ENCODE results near the gene OXSR1.
"Not testable (repeated sequence)": the region's sequence is repeated elsewhere in the genome, so short reads cannot be mapped to it uniquely, and the experiment has no call there.

Gene OXSR1

DNA sequence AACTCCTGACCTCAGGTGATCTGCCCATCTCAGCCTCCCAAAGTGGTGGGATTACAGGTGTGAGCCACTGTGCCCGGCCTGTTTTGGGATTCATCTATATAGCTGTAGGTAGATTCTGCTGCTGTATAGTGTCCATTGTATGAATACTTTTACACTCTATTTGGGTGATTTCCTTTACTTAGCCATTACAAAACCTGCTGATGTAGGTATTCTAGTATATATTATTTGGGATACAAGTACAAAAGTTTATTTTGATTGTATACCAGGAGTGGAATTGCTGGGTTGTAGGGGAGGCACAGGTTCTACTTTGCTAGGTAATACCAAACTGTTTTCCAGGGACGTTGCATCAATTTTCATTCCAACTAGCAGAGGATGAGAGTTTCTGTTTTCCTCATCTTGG, 9.5 kb upstream of the OXSR1 start:
- no peak for DNase-seq (ENCODE audit: extremely low read depth, low read depth)
- TF ChIP-seq, protein P1, sequence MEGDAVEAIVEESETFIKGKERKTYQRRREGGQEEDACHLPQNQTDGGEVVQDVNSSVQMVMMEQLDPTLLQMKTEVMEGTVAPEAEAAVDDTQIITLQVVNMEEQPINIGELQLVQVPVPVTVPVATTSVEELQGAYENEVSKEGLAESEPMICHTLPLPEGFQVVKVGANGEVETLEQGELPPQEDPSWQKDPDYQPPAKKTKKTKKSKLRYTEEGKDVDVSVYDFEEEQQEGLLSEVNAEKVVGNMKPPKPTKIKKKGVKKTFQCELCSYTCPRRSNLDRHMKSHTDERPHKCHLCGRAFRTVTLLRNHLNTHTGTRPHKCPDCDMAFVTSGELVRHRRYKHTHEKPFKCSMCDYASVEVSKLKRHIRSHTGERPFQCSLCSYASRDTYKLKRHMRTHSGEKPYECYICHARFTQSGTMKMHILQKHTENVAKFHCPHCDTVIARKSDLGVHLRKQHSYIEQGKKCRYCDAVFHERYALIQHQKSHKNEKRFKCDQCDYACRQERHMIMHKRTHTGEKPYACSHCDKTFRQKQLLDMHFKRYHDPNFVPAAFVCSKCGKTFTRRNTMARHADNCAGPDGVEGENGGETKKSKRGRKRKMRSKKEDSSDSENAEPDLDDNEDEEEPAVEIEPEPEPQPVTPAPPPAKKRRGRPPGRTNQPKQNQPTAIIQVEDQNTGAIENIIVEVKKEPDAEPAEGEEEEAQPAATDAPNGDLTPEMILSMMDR (IDR thresholded peaks at IDR 0.05; ENCODE audit: low read depth, low read length): no peak

DNA sequence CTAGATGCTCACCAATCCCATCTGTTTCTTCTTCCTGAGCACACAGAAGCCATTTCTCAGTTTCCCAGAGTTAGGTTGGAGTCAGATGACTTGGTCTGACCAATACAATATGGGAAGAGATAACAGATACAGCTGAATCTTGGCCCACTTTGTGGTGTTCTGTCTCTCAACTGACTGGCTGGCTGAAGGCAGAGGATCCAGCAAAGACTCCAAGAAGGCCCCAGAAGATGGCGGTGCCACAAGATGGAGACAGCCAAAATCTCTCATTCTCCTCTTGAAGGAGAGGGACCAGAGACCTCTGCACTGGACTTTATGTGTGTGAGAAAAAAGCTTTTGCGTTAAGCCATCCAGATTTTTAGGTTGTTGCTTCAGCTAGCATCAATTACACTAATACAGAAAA, 8.2 kb upstream of the OXSR1 start:
- TF ChIP-seq, protein P1 (IDR thresholded peaks at IDR 0.05; ENCODE audit: low read depth, low read length): no peak
- no peak for DNase-seq (ENCODE audit: extremely low read depth, low read depth)

DNA sequence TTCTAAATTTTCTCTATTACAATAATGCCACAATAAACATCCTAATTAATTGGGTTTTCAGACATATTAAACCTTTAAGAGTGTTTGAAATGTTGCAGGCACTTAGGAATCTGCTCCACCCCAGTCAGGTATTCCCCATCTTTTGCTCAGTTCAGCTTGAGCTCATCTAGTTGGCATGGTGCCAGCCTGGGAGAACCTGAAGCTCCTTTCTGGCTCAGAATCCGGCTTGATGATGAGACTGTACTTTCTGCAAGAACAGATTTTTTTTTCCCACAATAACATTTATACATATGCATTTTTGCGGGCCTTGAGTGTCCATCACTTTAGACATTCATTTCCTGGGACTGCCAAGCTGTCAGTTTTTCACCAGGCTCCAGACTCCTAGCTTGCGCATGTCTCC, 7.7 kb upstream of the OXSR1 start:
- no peak for DNase-seq (ENCODE audit: extremely low read depth, low read depth)
- TF ChIP-seq, protein P1 (IDR thresholded peaks at IDR 0.05; ENCODE audit: low read depth, low read length): no peak

DNA sequence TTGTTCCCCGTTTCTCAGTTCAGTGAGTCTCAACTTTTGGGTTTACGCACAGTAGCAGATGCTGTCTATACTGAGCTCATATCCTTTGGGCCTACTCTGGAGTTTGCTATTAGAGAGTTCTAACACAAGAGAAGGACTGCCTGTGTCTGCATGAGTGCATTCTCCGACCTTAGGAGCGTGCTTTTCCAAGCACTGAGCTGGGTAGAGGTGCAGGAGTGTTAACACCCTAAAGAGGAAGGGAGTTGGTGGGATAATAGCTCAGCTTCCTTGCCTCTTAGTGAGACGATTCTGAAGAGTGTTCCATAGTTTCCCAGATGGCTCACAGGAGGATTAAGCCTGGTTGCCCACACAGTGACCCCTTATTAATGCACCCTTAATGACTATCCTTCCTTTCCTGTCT, 6.9 kb upstream of the OXSR1 start:
- TF ChIP-seq, protein P1 (IDR thresholded peaks at IDR 0.05; ENCODE audit: low read depth, low read length): no peak
- no peak for DNase-seq (ENCODE audit: extremely low read depth, low read depth)

DNA sequence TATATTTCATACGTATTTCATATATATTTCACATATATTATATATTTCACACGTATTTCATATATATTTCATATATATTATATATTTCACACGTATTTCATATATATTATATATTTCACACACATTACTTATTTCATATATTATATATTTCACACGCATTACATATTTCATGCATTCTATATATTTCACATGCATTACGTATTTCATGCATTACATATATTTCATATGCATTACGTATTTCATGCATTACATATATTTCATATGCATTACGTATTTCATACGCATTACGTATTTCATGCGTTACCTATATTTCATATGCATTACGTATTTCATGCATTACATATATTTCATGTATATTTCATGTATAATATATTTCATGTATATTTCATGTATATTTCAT, 4.6 kb upstream of the OXSR1 start:
- DNase-seq (ENCODE audit: extremely low read depth, low read depth): not testable (repeated sequence)

DNA sequence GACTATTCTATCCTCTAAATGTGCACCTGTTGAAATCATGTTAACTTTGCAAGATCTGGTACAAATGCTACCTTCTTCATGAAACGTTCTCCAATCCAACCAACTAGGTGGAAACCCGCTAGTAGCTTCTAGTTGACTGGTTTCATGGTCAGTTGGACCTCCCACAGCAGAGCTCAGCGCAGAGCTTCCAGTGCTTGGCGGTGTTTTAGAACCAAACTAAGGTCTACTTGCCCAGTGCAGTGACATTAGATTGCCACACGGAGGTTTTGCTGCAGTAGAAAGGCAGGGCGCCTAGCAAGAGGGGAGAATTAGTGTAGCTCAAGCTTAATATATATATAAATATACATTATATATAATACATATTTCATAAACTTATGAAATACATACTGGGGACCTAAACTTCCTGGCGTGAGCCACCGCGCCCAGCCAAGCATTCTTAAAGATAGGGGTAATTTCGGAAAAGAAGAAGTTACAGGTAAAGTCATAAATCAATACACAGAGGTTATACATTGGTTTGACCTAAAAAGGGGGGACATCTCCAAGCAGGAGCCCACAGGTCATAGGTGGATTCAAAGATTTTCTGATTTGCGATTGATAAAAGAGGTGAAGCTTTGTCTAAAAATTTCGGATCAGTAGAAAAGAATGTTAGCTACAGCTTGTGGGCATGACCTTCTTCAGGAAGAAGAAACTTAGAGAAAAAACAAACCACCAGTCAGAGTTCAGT, 2.1 kb upstream of the OXSR1 start:
- TF ChIP-seq, protein P1 (IDR thresholded peaks at IDR 0.05; ENCODE audit: low read depth, low read length): no peak
- no peak for DNase-seq (ENCODE audit: extremely low read depth, low read depth)

DNA sequence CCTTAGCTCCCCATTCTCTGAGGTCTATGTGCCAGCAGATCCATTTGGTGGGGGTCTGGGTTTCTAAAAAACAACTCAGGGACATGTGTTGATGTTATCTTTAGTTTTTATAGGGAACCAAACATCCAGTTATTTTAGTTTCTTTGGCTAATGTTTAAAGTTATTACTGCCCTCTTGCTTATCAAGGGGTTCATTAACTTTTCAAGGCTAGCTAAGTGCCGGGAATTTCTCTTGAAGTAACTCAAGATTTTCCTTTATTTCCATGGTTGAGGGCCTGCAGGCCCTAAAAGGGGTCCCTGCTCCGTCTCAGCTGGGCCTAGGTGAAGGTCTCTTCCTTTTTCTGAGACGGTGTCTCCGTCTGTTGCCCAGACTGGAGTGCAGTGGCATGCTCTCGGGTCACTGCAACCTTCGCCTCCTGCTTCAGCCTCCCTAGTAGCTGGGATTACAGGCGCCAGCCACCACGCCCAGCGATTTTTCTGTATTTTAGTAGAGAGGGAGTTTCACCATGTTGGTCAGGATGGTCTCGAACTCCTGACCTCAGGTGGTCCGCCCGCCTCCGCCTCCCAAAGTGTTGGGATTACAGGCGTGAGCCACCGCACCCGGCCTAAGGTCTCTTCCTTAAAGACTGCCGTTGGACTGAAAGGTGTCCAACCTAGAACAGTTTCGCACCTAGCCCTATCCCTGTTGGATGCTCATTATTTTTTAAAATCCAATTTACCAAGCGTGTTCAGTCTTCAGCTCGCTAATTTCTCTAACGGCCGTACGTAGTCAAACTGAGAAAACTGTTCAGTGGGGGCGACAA, 1.3 kb upstream of the OXSR1 start:
- DNase-seq (ENCODE audit: extremely low read depth, low read depth): no peak
- TF ChIP-seq, protein P1 (IDR thresholded peaks at IDR 0.05; ENCODE audit: low read depth, low read length): no peak

Measured in AG09319 (cell line).